Measurements from ENCODE around the gene PEX26.
A peak's percentile ranks its signal among the peaks of the same experiment; 100 is the strongest.
"Not testable (repeated sequence)": the region's sequence is repeated elsewhere in the genome, so short reads cannot be mapped to it uniquely, and the experiment has no call there.

PEX26 gene

DNA sequence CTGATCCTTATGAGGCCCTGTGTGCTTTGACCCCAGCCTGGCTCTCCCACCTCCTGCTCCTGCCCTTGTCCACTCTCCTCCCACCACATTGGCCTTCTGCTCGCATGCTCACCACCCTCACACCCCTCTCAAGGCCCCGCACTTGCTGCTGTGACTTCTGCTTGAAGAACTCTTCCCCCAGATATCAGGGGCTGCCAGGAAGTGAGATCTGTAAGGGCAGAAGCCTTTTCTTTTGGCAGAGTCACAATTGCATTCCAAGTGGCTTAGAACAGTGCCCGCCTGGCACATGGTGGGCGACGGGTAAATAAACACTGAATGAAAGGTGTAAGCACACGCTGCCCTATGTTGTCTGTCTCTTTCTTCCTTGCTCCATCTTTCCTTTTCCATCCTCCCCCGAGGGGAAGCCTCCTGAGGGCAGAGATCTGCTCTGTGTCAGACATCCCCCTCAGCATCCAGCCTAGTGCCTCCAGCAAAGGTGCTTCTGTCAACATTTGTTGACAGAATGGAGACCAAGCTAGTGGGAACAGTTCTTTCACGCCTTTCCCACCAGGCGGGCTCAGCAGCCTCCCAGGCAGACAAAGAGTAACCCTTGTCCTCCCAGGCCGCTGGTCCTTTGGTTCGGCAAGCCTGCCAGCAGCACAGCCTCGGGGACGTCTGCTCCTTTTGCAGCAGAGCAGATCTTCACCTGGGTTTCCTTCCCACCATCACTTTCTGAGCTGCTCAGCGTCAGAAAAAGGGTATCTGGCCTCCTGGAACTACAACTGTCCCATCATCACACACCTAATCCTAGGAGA is 10.0 kb upstream of the PEX26 start:
- TF ChIP-seq, protein P1, sequence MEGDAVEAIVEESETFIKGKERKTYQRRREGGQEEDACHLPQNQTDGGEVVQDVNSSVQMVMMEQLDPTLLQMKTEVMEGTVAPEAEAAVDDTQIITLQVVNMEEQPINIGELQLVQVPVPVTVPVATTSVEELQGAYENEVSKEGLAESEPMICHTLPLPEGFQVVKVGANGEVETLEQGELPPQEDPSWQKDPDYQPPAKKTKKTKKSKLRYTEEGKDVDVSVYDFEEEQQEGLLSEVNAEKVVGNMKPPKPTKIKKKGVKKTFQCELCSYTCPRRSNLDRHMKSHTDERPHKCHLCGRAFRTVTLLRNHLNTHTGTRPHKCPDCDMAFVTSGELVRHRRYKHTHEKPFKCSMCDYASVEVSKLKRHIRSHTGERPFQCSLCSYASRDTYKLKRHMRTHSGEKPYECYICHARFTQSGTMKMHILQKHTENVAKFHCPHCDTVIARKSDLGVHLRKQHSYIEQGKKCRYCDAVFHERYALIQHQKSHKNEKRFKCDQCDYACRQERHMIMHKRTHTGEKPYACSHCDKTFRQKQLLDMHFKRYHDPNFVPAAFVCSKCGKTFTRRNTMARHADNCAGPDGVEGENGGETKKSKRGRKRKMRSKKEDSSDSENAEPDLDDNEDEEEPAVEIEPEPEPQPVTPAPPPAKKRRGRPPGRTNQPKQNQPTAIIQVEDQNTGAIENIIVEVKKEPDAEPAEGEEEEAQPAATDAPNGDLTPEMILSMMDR (conservative IDR thresholded peaks at IDR 0.05; ENCODE audit: low read length), result no peak
- DNase-seq (ENCODE audit: low read depth), result peak; percentile 27

DNA sequence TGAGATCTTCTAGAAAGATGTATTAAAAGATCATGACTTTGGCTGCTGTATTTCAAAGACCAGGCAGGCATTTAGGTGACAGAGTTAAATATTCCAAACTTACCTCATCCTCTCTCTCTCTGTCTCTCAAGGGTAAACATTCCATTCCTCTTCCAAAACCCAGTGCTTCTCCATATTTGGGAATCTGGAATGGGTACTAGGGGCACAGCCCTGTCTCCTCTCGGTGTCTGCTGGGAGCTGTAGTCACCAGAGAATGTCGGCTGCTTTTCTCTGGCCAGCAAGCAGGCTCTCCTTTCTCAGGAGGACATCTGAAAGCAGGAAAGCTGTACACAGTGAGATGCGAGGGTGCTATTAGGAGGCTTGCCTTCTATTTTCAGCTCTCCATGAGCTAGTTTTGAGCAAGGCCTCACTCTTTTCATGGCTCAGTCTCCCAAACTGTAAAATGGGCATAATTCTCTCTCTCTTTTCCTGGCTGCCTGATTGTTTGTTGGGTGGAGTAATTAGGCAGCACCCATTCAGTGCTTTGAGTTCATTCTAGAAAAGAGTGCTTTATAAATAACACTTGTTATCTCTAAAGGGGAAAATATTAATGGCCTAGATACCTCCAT is 9.3 kb upstream of the PEX26 start:
- no peak overlapping the region for H3K4me3 ChIP-seq (ENCODE audit: low read length)
- TF ChIP-seq, protein P1 (conservative IDR thresholded peaks at IDR 0.05; ENCODE audit: low read length), result no peak
- DNase-seq (ENCODE audit: low read depth), result peak; percentile 81

More for the DNA sequence above, 10.0 kb upstream of the PEX26 start:
- no peak overlapping the region for H3K4me3 ChIP-seq (ENCODE audit: low read length)

DNA sequence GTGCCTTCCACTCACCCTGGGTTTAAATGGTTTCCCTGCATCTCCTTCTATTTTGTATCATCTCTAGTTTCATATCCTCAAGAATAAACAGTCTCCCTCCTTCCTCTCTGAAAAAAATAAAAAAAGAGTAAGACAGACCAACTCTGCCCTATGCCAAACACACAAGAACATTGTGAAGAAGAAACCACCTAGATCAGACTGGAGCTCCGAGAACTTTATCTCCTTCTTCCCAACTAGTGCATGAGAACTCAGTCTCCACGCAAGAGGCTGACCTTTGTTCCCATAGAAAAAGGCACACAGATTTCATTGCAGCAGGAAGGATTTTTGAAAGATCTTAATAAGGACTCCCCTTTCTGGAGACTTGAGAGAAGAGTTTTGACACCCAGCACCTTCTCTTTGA is 8.7 kb upstream of the PEX26 start:
- TF ChIP-seq, protein P1 (conservative IDR thresholded peaks at IDR 0.05; ENCODE audit: low read length), result no peak
- no peak overlapping the region for H3K4me3 ChIP-seq (ENCODE audit: low read length)
- DNase-seq (ENCODE audit: low read depth), result no peak

DNA sequence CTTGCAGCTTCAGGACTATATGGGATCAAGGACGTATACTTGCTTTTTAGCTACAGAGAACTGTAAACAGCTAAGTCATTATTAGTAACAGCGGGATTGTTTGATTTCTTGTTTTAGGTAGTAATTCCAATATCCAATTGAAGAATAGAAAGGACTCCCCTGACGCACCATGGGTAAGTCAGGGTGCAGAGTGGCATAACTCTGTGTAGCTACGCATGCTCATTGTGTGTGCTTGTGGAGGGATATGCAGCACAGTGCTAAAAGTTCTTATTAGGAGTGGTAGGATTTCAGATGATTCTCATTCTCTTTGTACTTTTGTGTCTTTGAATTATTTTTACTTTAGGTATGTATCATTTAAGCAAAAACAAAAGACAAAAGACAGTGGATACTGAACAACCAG is 7.7 kb upstream of the PEX26 start:
- TF ChIP-seq, protein P1 (conservative IDR thresholded peaks at IDR 0.05; ENCODE audit: low read length), result no peak
- no peak overlapping the region for H3K4me3 ChIP-seq (ENCODE audit: low read length)

DNA sequence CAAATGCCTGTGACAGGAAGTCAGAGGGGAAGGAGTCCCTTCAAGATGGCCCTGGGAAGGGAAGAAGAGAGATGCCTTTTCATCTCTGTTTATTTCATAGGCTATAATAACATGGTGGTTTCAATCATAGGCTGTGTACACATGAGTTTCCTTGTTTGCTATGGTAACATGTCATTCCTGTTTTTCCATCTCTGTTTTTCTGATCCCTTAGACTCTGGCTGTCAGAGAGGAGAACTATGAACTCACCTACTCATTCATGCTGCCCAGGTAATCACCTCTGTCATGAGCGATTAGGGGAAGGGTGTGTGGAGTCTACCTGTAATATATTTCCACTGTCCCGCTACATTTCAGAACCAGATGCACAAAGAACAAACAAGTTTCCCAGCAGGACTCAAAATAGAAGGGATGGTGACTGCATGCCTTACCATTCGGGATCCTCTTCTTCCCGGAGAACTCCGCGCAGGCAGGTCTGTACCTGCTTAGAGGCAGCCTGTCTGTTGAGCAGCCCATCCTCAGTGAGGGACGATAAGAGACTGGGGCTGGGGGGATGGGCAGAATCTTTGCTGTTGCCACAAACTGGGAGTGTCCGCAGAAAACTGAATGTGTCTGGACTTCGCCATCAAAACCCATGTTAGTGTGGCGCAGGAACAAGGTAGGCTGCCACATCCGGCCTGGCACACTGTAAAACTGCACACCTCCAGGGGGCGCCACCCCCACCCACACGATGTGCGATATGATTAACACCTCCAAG is 7.1 kb upstream of the PEX26 start:
- DNase-seq (ENCODE audit: low read depth), result no peak
- TF ChIP-seq, protein P1 (conservative IDR thresholded peaks at IDR 0.05; ENCODE audit: low read length), result peak; percentile 14; the same call in 1 of the 2 replicates

More for the DNA sequence above, 7.7 kb upstream of the PEX26 start:
- no peak for DNase-seq (ENCODE audit: low read depth)

DNA sequence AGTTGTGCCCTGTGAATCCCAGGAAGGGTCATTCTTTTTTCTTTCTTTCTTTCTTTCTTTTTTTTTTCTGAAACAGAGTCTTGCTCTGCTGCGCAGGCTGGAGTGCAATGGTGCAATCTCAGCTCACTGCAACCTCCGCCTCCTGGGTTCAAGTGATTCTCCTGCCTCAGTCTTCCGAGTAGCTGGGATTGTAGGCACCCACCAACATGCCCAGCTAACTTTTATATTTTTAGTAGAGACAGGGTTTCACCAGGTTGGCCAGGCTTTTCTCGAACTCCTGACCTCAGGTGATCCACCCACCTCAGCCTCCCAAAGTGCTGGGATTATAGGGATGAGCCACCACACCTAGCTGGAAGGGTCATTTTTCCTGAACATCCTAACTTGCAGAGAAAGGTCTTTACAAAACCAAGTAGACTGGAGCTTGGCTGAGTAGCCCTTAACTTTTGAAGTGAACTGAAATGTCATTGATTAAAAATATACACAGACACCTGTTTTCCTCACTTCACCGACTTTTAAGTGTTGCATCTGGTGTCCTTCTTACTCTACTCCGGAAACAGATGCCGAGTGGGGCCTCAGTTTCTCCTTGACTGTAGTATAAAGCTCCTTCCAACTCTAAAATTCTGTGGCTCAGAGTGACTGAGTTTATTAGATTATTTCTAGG is 6.4 kb upstream of the PEX26 start:
- H3K4me3 ChIP-seq (ENCODE audit: low read length); DNase-seq (ENCODE audit: low read depth): not testable (repeated sequence)

More for the DNA sequence above, 7.1 kb upstream of the PEX26 start:
- no peak overlapping the region for H3K4me3 ChIP-seq (ENCODE audit: low read length)

DNA sequence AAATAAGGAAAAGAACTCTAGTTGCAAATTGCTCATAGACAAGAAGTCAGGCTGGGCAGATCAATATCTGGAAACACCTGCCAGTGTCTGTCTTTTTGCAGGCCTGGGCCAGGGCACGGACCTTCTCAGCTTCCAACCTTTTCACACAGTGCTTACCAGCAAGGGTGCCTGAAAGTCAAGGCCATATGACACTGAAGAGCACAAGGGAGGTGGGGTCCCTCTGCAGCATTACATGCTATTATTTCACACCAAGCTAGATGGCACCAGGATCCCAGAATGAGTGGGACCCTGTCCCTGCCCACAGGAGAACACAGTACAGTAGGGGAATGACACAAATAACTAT is 5.9 kb upstream of the PEX26 start:
- TF ChIP-seq, protein P1 (conservative IDR thresholded peaks at IDR 0.05; ENCODE audit: low read length), result no peak

More for the DNA sequence above, 5.9 kb upstream of the PEX26 start:
- H3K4me3 ChIP-seq (ENCODE audit: low read length), result no peak overlapping the region
- no peak for DNase-seq (ENCODE audit: low read depth)

All from AG10803 (cell line).